Thoracic aorta (tissue), 2 donors: ENCODE results near the gene DRICH1. TPM values are rescaled to one million over a fixed set of nuclear protein-coding genes. Genes with fewer than 3 reads are reported as not detected.

Experiments
- ATAC-seq: fragments of 150-250 bp; one replicate; pipeline ENCODE4 v1.8.0; 2017; ENCODE audit warnings: low read depth; ENCODE audit not compliant: insufficient number of reproducible peaks, low FRiP score
- DNase-seq: peaks from one replicate; pipeline ENCODE4 v3.0.0-alpha.2; 2020; ENCODE audit warnings: low spot score
- H3K27ac ChIP-seq, 2 donors: fragments of 200-600 bp; sonication (generic); 1 replicate in 1 of 2; 2 replicates in 1 of 2; pipeline ENCODE4 v1.5.1; 2016; ENCODE audit warnings: mild to moderate bottlenecking in 2 of 2, moderate library complexity in 2 of 2
- H3K27me3 ChIP-seq: fragments of 200-600 bp; sonication (generic); replicated peaks from 2 replicates; pipeline ENCODE4 v1.6.0; 2016; ENCODE audit warnings: mild to moderate bottlenecking; ENCODE audit not compliant: insufficient read depth
- H3K36me3 ChIP-seq: fragments of 200-600 bp; sonication (generic); one replicate; pipeline ENCODE4 v1.5.1; 2016
- H3K4me1 ChIP-seq, 2 donors: fragments of 200-600 bp; sonication (generic); 1 replicate in 1 of 2; 2 replicates in 1 of 2; pipeline versions ENCODE4 v1.5.1 to v1.6.0; 2016; ENCODE audit warnings: low read depth in 2 of 2, mild to moderate bottlenecking in 1 of 2; ENCODE audit not compliant: control insufficient read depth in 1 of 2
- H3K4me3 ChIP-seq: fragments of 200-600 bp; sonication (generic); 2 replicates; pipeline ENCODE4 v1.5.1; 2016; ENCODE audit warnings: mild to moderate bottlenecking
- H3K9me3 ChIP-seq: fragments of 200-600 bp; sonication (generic); 2 replicates; pipeline ENCODE4 v1.5.1; 2016
- total RNA-seq, 2 donors: library from RNA; depleted of rRNA; stranded (reverse); fragments of >200 nt; gene quantifications; one replicate each; pipeline versions ENCODE4 v1.1.0 to v1.2.3, GENCODE V29; 2016
- TF ChIP-seq, protein P1 (sequence below): fragments of 200-600 bp; sonication (generic); IDR thresholded peaks from one replicate; pipeline ENCODE4 v1.5.1; 2019; ENCODE audit warnings: antibody characterized with exemption

Gene DRICH1
- total RNA-seq, 2 donors from 2014 or later: not detected

DNA sequence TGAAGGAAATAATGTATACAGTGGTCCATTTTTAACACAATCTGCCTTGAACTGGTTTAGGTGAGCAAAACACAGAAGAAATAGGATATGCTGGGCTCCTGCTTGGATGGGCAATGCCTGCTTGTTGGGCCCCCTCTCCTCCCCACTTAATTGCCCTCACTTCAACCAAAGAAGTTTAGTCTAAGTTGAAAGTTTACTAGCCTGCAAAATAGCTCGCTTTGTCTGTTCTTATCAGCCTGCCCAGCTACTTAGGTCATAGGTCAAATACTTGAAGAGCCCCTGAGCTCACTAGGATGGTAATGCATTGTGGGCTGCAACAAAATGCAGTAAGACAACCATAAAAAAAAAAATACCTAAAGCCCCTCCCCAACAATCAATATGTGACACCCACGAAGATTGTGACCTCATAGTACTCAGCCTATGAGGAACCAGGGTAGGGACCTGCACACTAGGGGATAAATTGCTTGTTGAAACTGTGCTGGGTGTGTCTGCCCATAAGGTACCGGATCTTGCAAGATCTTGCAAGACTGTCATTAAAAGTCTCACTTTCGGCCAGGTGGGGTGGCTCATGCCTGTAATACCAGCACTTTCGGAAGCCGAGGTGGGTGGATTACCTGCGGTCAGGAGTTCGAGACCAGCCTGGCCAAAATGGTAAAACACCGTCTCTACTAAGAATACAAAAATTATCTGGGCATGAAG lies 10.9 kb downstream of the DRICH1 start:
- Histone ChIP-seq H3K9me3 (no peaks in the 10 kb centered on the region), H3K27ac (no peak overlapping the region), H3K27me3 (no peaks in the 10 kb centered on the region), H3K36me3 (no peaks in the 10 kb centered on the region), H3K4me1 (no peaks in the 10 kb centered on the region), H3K4me3 (no peak overlapping the region)
- DNase-seq (no peak), ATAC-seq (no peak)
- TF ChIP-seq, protein P1, sequence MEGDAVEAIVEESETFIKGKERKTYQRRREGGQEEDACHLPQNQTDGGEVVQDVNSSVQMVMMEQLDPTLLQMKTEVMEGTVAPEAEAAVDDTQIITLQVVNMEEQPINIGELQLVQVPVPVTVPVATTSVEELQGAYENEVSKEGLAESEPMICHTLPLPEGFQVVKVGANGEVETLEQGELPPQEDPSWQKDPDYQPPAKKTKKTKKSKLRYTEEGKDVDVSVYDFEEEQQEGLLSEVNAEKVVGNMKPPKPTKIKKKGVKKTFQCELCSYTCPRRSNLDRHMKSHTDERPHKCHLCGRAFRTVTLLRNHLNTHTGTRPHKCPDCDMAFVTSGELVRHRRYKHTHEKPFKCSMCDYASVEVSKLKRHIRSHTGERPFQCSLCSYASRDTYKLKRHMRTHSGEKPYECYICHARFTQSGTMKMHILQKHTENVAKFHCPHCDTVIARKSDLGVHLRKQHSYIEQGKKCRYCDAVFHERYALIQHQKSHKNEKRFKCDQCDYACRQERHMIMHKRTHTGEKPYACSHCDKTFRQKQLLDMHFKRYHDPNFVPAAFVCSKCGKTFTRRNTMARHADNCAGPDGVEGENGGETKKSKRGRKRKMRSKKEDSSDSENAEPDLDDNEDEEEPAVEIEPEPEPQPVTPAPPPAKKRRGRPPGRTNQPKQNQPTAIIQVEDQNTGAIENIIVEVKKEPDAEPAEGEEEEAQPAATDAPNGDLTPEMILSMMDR: no peak

- Histone ChIP-seq H3K36me3 (no peaks in the 10 kb centered on the region), H3K4me3 (no peak overlapping the region), H3K27me3 (no peaks in the 10 kb centered on the region), H3K9me3 (no peaks in the 10 kb centered on the region), H3K27ac (no peak overlapping the region), H3K4me1 (no peaks in the 10 kb centered on the region)
- ATAC-seq: no peak
- TF ChIP-seq, protein P1: no peak
- DNase-seq: no peak
Measured at GRCh38 chr22:23613193-23613972, 18.7 kb downstream of the DRICH1 start.

DNA sequence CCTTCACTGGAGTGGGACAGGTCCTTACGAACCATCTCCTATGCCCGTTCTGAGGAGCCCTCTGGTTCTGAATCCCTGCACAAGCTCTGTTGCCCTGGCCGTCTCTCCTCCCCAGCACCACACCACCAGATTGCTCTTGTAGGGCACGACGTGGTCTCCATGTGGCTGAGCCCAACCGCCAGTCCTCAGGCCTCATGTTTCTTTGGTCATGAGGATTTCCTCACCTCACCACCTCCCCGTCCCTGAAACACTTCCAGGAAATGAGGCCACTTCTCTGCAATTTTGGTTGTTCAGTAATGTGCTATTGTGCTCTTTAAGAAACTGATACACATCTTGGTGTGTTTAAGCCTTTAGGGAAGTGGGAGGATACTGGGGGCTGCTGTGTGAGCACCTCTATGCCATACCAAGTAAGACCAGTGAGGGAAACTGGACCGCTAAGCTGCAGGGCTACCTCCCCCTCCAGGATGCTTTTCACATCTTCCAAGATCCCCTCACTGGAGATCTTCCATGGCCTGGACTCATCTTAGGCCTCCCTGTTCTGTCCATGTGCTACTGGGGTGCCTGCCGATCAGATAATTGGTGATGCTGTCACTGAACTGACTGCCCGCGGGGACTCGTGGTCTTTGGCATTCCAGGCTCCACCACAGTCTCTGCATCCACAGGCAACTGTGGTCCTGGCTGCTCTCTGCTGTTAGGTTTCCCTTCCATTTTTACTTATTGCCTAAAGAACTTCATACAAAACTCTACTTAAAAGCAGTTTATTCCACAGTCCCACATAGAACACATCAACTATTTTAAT lies 21.9 kb downstream of the DRICH1 start:
- Histone ChIP-seq H3K4me1 (no peaks in the 10 kb centered on the region), H3K4me3 (no peak overlapping the region), H3K27ac (no peak overlapping the region), H3K36me3 (no peaks in the 10 kb centered on the region), H3K27me3 (no peaks in the 10 kb centered on the region), H3K9me3 (no peaks in the 10 kb centered on the region)
- DNase-seq (no peak), ATAC-seq (no peak)
- TF ChIP-seq, protein P1: no peak

- H3K4me1 ChIP-seq: no peaks in the 10 kb centered on the region
- no peak for DNase-seq
- no peak overlapping the region for H3K27ac ChIP-seq
- no peaks in the 10 kb centered on the region for H3K9me3 ChIP-seq
- H3K4me3 ChIP-seq: no peak overlapping the region
- no peak for ATAC-seq
- no peaks in the 10 kb centered on the region for H3K36me3 ChIP-seq
- TF ChIP-seq, protein P1: no peak
- H3K27me3 ChIP-seq: no peaks in the 10 kb centered on the region
Measured at GRCh38 chr22:23608583-23608982, 23.5 kb downstream of the DRICH1 start.
